Keratinocyte (primary cell): Measurements from ENCODE around the gene PEPD. TPM values are rescaled to one million over a fixed set of nuclear protein-coding genes. Genes with fewer than 3 reads are reported as not detected.

ENCODE experiments used
- DNase-seq: peaks from one replicate; pipeline ENCODE4 v3.0.0-alpha.2; 2011; ENCODE audit warnings: low read depth, missing footprints, low spot score
- FAIRE-seq: peaks from 2 replicates; lab custom pipeline; 2011; peaks lifted over from hg19 to GRCh38; lab: Jason Lieb, UNC
- H2AFZ ChIP-seq: 2 replicates; pipeline ENCODE4 v1.6.0; 2012; ENCODE audit warnings: low read length, control low read depth, inconsistent platforms; ENCODE audit not compliant: control insufficient read depth
- H3K27ac ChIP-seq: 2 replicates; pipeline ENCODE4 v1.5.1; 2011; ENCODE audit warnings: low read length; ENCODE audit not compliant: control insufficient read depth, insufficient read depth
- H3K27me3 ChIP-seq: 3 replicates; pipeline ENCODE4 v1.6.0; 2011; ENCODE audit warnings: low read length; ENCODE audit not compliant: control insufficient read depth, insufficient read depth; ENCODE audit errors: extremely low read depth
- H3K36me3 ChIP-seq, 2 experiments: 2 replicates in 1 of 2; 3 replicates in 1 of 2; pipeline ENCODE4 v1.5.1; 2011; ENCODE audit warnings: low read length in 2 of 2, mild to moderate bottlenecking in 1 of 2; ENCODE audit not compliant: control insufficient read depth in 2 of 2, insufficient read depth in 2 of 2; ENCODE audit errors: extremely low read depth in 1 of 2
- H3K4me1 ChIP-seq: 3 replicates; pipeline ENCODE4 v1.5.1; 2011; ENCODE audit warnings: low read length; ENCODE audit not compliant: control insufficient read depth, insufficient read depth; ENCODE audit errors: extremely low read depth
- H3K4me2 ChIP-seq: 3 replicates; pipeline ENCODE4 v1.6.0; 2011; ENCODE audit warnings: low read depth, low read length; ENCODE audit not compliant: control insufficient read depth, insufficient read depth; ENCODE audit errors: extremely low read depth
- H3K4me3 ChIP-seq, 3 experiments: fragments of 200-600 bp in 1 of 3; sonication (generic) in 1 of 3; 2 replicates in 2 of 3; 3 replicates in 1 of 3; pipeline ENCODE4 v1.5.1; 2011 to 2016; ENCODE audit warnings: low read length in 3 of 3, mild to moderate bottlenecking in 3 of 3, control low read depth in 2 of 3, inconsistent platforms in 1 of 3, low read depth in 1 of 3, mixed read lengths in 1 of 3, mixed run types in 1 of 3, moderate library complexity in 1 of 3; ENCODE audit not compliant: control insufficient read depth in 2 of 3, insufficient read depth in 2 of 3; ENCODE audit errors: extremely low read depth in 1 of 3
- H3K79me2 ChIP-seq: 2 replicates; pipeline ENCODE4 v1.6.0; 2012; ENCODE audit warnings: low read length; ENCODE audit not compliant: control insufficient read depth, insufficient read depth
- H3K9ac ChIP-seq: 3 replicates; pipeline ENCODE4 v1.6.0; 2011; ENCODE audit warnings: low read length; ENCODE audit not compliant: control insufficient read depth, insufficient read depth; ENCODE audit errors: extremely low read depth
- H3K9me1 ChIP-seq: 3 replicates; pipeline ENCODE4 v1.6.0; 2011; ENCODE audit warnings: low read length; ENCODE audit not compliant: control insufficient read depth, insufficient read depth; ENCODE audit errors: extremely low read depth
- H3K9me3 ChIP-seq: 2 replicates; pipeline ENCODE4 v1.5.1; 2012; ENCODE audit warnings: low read depth, low read length; ENCODE audit not compliant: control insufficient read depth
- H4K20me1 ChIP-seq: 3 replicates; pipeline ENCODE4 v1.6.0; 2011; ENCODE audit warnings: low read length; ENCODE audit not compliant: control insufficient read depth, insufficient read depth; ENCODE audit errors: extremely low read depth
- EZH2 ChIP-seq: IDR thresholded peaks from one replicate; pipeline ENCODE4 v1.6.1; 2012; ENCODE audit warnings: inconsistent platforms, mild to moderate bottlenecking, low read length, moderate library complexity
- dilution Hi-C: fragments of 300-500 bp; cut with MboI; formaldehyde crosslinking; loops from one replicate; pipeline ENCODE4 v1.7.0; 2020; ENCODE audit warnings: low sequenced_read_pairs; ENCODE audit not compliant: extremely low pct_ligation_motif_present
- polyA plus RNA-seq, 5 experiments: library from polyadenylated mRNA; depleted of rRNA in 3 of 5; stranded (reverse) in 3 of 5; stranded (forward) in 1 of 5; unstranded in 1 of 5; fragments of >200 nt; gene quantifications; 1 replicate in 1 of 5; 2 replicates in 3 of 5; 3 replicates in 1 of 5; pipeline versions ENCODE4 v1.2.1 to v1.2.3, GENCODE V29; 2011 to 2012; ENCODE audit warnings: missing spikeins in 2 of 5, low read depth in 1 of 5, low replicate concordance in 1 of 5
- TF ChIP-seq, protein P1 (sequence below), 3 experiments: IDR thresholded peaks in 1 of 3; conservative IDR thresholded peaks in 1 of 3; optimal IDR thresholded peaks in 1 of 3; 2 replicates in 2 of 3; 3 replicates in 1 of 3; pipeline versions ENCODE3 to v1.5.1; 2011; ENCODE audit warnings: low read length in 3 of 3, mild to moderate bottlenecking in 3 of 3, moderate library complexity in 2 of 3, control low read depth in 1 of 3, inconsistent platforms in 1 of 3; ENCODE audit not compliant: insufficient read depth in 2 of 3; ENCODE audit errors: extremely low read depth in 1 of 3

The PEPD gene
- polyA plus RNA-seq, 1 donor (not counting 4 experiments of a cell fraction or from before 2014, with no cell fraction given) = 36.9 TPM

GRCh38 chr19:33449799-33450198, 71.8 kb downstream of the PEPD start:
- no peak for TF ChIP-seq EZH2
- TF ChIP-seq, protein P1, sequence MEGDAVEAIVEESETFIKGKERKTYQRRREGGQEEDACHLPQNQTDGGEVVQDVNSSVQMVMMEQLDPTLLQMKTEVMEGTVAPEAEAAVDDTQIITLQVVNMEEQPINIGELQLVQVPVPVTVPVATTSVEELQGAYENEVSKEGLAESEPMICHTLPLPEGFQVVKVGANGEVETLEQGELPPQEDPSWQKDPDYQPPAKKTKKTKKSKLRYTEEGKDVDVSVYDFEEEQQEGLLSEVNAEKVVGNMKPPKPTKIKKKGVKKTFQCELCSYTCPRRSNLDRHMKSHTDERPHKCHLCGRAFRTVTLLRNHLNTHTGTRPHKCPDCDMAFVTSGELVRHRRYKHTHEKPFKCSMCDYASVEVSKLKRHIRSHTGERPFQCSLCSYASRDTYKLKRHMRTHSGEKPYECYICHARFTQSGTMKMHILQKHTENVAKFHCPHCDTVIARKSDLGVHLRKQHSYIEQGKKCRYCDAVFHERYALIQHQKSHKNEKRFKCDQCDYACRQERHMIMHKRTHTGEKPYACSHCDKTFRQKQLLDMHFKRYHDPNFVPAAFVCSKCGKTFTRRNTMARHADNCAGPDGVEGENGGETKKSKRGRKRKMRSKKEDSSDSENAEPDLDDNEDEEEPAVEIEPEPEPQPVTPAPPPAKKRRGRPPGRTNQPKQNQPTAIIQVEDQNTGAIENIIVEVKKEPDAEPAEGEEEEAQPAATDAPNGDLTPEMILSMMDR (optimal IDR thresholded peaks at IDR 0.05 in 1 of 3, IDR thresholded peaks at IDR 0.05 in 1 of 3, conservative IDR thresholded peaks at IDR 0.05 in 1 of 3; ENCODE audit: extremely low read depth in 1 of 3, insufficient read depth in 2 of 3, low read length in 3 of 3) = no peak
- H3K27ac ChIP-seq = no peak overlapping the region
- no peaks in the 10 kb centered on the region for H3K9me1 ChIP-seq
- FAIRE-seq (no peak), DNase-seq (no peak)
- H3K36me3 ChIP-seq = no peaks in the 10 kb centered on the region
- no peaks in the 10 kb centered on the region for H3K9me3 ChIP-seq
- no peak overlapping the region for H2AFZ ChIP-seq
- no peaks in the 10 kb centered on the region for H3K27me3 ChIP-seq
- H3K4me3 ChIP-seq = no peak overlapping the region
- H3K79me2 ChIP-seq = no peaks in the 10 kb centered on the region
- peaks cover 4% of the 10 kb centered on the region for H3K4me1 ChIP-seq
- dilution Hi-C loops = no loop called here
- no peak overlapping the region for H3K4me2 ChIP-seq
- no peak overlapping the region for H3K9ac ChIP-seq
- H4K20me1 ChIP-seq = no peaks in the 10 kb centered on the region

DNA sequence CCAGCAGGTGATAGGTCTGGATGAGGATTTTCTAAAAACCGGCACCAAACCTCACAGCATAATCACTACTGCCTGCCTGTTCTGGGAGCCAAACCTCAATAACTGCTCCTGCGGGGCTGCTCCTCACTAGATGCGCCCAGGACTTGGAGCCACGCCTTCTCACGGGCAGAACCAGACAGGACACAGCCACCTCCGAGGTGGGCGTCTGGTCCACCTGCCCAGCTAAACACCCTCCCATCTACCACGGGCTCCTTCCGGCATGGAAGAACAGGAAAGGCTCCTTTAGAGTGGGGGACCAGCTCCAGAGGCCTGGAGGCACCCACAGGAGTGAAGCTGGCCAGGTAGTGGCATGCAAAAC, 73.5 kb downstream of the PEPD start:
- Histone ChIP-seq H3K9ac (no peak overlapping the region), H2AFZ (peak overlapping the region; percentile 71), H3K4me2 (peak overlapping the region; percentile 49), H4K20me1 (no peaks in the 10 kb centered on the region), H3K9me1 (no peaks in the 10 kb centered on the region), H3K36me3 (peaks cover 0 to 3% of the 10 kb centered on the region in 2 experiments), H3K27ac (no peak overlapping the region), H3K79me2 (no peaks in the 10 kb centered on the region), H3K4me1 (peaks cover 4% of the 10 kb centered on the region), H3K4me3 (no peak overlapping the region), H3K9me3 (no peaks in the 10 kb centered on the region), H3K27me3 (no peaks in the 10 kb centered on the region)
- TF ChIP-seq, protein P1 (optimal IDR thresholded peaks at IDR 0.05 in 1 of 3, IDR thresholded peaks at IDR 0.05 in 1 of 3, conservative IDR thresholded peaks at IDR 0.05 in 1 of 3; ENCODE audit: extremely low read depth in 1 of 3, insufficient read depth in 2 of 3, low read length in 3 of 3) = no peak
- no peak for TF ChIP-seq EZH2
- dilution Hi-C loops = no loop called here
- FAIRE-seq = no peak
- DNase-seq = no peak
